ENCODE results near the gene TAGLN2. TPM values are rescaled to one million over a fixed set of nuclear protein-coding genes. Genes with fewer than 3 reads are reported as not detected.

The TAGLN2 gene
- total and polyA plus RNA-seq, 5 donors from 2014 or later: 503 to 1,055 (median 860) TPM

DNA sequence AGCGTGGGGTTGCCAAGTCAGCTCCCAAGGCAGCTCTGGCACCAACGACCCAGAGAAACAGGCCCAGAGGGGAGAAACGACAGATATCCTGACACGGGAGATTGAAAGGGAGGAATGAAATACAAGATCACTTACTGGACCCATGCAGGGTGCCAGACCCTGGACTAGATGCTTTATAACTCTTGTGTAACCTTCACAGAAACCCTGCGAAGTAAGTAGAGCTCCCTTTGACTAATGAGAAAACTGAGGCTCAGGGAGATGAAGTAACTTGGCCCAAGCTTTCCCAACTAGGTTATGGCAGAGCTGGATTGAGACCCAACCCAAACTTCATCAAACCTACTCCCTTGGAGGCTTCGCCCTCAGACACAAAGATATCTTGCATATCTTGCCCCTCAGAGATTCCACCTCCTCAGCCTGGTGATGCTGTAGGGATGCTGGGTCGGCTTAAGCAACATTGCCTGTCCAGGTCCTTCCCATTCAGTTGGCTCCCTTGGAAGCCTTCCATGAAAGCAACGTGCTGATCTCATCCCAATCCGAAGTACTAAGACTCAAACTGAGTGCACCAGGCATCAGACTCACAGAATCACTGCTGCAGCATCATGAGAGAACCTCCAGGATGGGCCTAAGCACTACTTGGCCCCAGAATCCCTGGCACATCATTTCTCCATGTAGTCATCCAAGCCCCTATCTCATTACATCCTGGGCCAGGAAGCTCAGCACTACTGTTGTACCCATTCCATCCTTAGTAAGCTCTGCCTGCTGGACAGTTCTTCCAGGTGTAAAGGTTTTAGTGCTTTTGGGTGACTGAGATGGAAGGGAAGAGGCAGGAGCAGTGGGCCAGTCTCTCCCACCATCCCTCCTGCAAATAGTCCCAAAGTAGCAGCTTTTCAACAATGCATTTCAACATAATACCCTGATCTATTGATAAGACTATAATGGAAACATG is 21.2 kb upstream of the TAGLN2 start:
- H3K4me1 ChIP-seq (ENCODE audit: control insufficient read depth, insufficient read depth, low read length, poor library complexity, severe bottlenecking): peaks cover 8% of the 10 kb centered on the region
- peaks cover 0 to 3% (median 0%) of the 10 kb centered on the region in 7 donors for H3K9me3 Mint-ChIP-seq
- no peak overlapping the region for H3K4me3 ChIP-seq (ENCODE audit: low read depth, low read length)
- H3K27me3 Mint-ChIP-seq: peaks cover 48% of the 10 kb centered on the region
- DNase-seq: no peak
- peaks cover 0 to 15% (median 0%) of the 10 kb centered on the region in 4 donors for H3K4me1 Mint-ChIP-seq
- no peak overlapping the region for H3K27ac Mint-ChIP-seq
- no peaks in the 10 kb centered on the region for H3K9me3 ChIP-seq (ENCODE audit: control insufficient read depth in 2 of 2, low read length in 2 of 2)
- H3K27me3 ChIP-seq (ENCODE audit: control insufficient read depth, insufficient read depth, low read length): peaks cover 18% of the 10 kb centered on the region
- H3K27ac ChIP-seq (ENCODE audit: insufficient read depth, low read length, poor library complexity, severe bottlenecking): no peak overlapping the region
- no peaks in the 10 kb centered on the region for H3K36me3 Mint-ChIP-seq
- no peak for ATAC-seq (ENCODE audit: low read depth in 2 of 2)
- no peaks in the 10 kb centered on the region for H3K36me3 ChIP-seq (ENCODE audit: control insufficient read depth, insufficient read depth, low read length)
- H3K4me3 Mint-ChIP-seq: peak overlapping the region in 2 of 4 donors; percentile 30 to 46

DNA sequence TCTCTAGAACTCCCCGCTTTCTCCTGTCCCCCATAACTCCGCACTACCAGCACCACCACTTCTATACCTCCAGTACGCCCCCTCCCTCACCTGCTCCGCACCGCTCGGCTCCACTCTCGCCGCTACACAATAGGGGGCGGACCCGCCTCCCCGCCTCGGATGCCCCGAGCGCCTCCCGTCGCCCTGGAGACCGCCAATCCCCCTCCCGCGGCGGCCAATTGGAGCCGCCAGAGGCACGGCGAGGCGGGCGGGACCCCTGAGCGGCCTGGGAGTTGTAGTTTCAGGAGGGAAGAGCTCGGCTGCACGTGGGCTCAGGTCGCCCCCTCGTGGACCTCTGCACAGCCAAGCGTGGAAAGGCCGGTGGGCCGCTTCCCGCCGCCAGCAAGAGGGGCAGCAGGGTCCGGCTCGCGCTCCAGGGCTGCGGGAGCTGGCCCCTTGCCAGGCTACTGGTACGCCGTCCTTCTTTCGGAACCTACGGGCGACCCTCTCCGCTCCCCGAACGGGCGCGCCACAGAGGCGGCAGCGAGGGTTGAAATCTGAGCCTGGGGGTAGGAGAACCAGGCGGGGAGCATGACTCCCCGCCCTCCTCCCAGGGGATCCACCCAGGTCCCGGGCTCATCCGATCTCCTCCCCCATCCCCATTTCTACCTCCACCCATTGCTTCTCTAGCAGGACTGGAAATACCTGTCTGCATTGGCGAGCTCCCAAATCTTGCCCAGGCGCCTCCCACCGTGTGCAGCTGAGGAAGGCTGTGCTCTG is 20.4 kb upstream of the TAGLN2 start, which contains the start of gene IGSF9:
Gene IGSF9 (minus strand): TSS at position 131 of the 759 bp plus-strand sequence. CDS start 2,159 bp downstream, outside the sequence.
- peak; percentile 69 to 71 (median 69) for DNase-seq
- H3K4me1 ChIP-seq (ENCODE audit: control insufficient read depth, insufficient read depth, low read length, poor library complexity, severe bottlenecking): peaks cover 8% of the 10 kb centered on the region
- Mint-ChIP-seq H3K27ac (peak within 1 kb of the TSS in 1 of 3 donors; percentile 80), H3K36me3 (no peaks in the 10 kb centered on the region), H3K4me3 (peak within 1 kb of the TSS in 2 of 4 donors; percentile 66 to 86), H3K27me3 (peaks cover 50% of the 10 kb centered on the region), H3K9me3 (peaks cover 0 to 3% (median 0%) of the 10 kb centered on the region in 7 donors), H3K4me1 (peaks cover 0 to 15% (median 0%) of the 10 kb centered on the region in 4 donors)
- H3K27me3 ChIP-seq (ENCODE audit: control insufficient read depth, insufficient read depth, low read length): peaks cover 18% of the 10 kb centered on the region
- H3K27ac ChIP-seq (ENCODE audit: insufficient read depth, low read length, poor library complexity, severe bottlenecking): no peak within 1 kb of the TSS
- no peak within 1 kb of the TSS for H3K4me3 ChIP-seq (ENCODE audit: low read depth, low read length)
- H3K9me3 ChIP-seq (ENCODE audit: control insufficient read depth in 2 of 2, low read length in 2 of 2): no peaks in the 10 kb centered on the region
- no peaks in the 10 kb centered on the region for H3K36me3 ChIP-seq (ENCODE audit: control insufficient read depth, insufficient read depth, low read length)
- ATAC-seq (ENCODE audit: low read depth in 2 of 2): peak; percentile 86 to 88

DNA sequence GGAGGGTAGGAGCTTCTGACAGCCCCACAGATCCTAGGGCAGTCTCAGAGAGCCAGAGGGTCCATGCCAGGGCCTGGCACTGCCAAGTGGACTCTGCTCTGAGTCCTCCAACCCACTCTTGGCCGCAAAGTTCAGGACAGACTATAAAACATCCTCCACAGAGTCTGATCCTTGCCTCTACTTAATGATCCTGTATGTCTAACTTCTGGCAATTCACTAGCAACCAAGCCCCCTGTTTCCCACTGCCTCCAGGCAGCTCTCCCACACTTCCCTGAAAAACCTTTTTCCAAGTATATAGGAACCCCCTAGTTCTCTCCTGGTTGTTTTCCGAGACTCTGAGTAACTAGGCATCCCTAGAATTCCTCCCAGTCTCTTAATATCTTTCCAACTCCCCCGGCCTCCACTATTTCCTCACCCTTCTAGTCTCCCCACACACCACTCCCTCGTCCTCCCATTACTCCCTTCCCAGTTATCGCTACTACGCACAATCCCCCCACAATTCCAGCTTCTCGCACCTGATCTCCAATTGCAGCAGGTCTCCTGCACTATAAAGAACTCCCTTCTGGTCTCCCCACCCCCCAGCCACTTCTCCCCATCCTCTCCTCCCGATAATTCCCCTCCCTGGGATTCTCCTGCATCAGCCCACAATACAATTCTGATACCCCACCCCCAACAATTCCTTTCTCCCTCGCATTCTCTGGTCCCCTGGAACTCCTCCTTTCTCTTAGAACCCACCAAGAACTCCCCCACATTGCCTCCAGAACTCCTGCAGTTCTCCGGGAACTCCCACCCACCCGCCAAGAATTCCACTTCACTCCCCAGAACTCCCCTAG is 19.5 kb upstream of the TAGLN2 start:
- Histone ChIP-seq H3K27me3 (ENCODE audit: control insufficient read depth, insufficient read depth, low read length) (peaks cover 18% of the 10 kb centered on the region), H3K9me3 (ENCODE audit: control insufficient read depth in 2 of 2, low read length in 2 of 2) (no peaks in the 10 kb centered on the region), H3K36me3 (ENCODE audit: control insufficient read depth, insufficient read depth, low read length) (no peaks in the 10 kb centered on the region), H3K4me3 (ENCODE audit: low read depth, low read length) (no peak overlapping the region), H3K27ac (ENCODE audit: insufficient read depth, low read length, poor library complexity, severe bottlenecking) (no peak overlapping the region), H3K4me1 (ENCODE audit: control insufficient read depth, insufficient read depth, low read length, poor library complexity, severe bottlenecking) (peaks cover 8% of the 10 kb centered on the region)
- Mint-ChIP-seq H3K4me3 (peak overlapping the region in 2 of 4 donors; percentile 66 to 86), H3K27me3 (peaks cover 52% of the 10 kb centered on the region), H3K27ac (peak overlapping the region in 1 of 3 donors; percentile 80), H3K9me3 (peaks cover 0 to 3% (median 0%) of the 10 kb centered on the region in 7 donors), H3K36me3 (no peaks in the 10 kb centered on the region), H3K4me1 (peaks cover 0 to 15% (median 0%) of the 10 kb centered on the region in 4 donors)
- ATAC-seq (ENCODE audit: low read depth in 2 of 2) (no peak), DNase-seq (no peak)

DNA sequence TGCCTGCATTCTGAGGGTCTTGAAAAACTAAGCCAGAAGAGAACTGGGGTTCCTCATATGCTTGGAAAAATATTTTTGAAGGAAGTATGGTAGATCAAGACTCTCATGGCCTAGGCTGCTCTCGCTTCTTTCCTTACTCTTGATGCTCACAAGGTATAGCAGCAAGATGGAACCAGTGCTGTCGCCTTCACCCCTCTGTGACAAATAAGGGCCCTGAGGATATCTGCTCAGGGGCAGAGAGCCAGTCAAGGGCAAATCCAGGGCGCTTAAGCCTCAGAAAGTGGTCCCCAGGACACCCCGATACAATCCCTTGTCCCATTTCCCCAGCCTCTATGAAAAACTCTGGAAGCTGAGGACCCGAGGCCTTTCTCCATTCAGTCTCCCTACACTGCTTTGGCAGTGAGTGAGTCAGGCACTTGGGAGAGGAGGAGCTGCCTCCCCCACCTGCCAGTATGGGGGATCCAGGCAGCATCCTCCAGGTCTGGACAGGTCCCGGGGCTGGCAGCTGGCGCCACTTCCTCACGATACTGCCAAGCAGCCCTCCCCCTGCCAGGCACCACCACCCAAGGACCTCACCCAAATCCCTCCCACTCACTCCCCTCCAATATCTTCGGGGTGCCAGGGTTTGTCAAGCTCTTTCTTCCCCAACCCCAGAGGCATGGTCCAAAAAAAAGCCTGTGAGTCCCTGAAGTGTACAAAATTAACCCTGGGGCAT is 18.8 kb upstream of the TAGLN2 start:
- Mint-ChIP-seq H3K4me1 (peaks cover 0 to 15% (median 0%) of the 10 kb centered on the region in 4 donors), H3K9me3 (peaks cover 0 to 3% (median 0%) of the 10 kb centered on the region in 7 donors), H3K27ac (no peak overlapping the region), H3K4me3 (no peak overlapping the region), H3K36me3 (peaks cover 2% of the 10 kb centered on the region), H3K27me3 (peaks cover 57% of the 10 kb centered on the region)
- peaks cover 8% of the 10 kb centered on the region for H3K4me1 ChIP-seq (ENCODE audit: control insufficient read depth, insufficient read depth, low read length, poor library complexity, severe bottlenecking)
- DNase-seq (no peak), ATAC-seq (ENCODE audit: low read depth in 2 of 2) (no peak)
- H3K9me3 ChIP-seq (ENCODE audit: control insufficient read depth in 2 of 2, low read length in 2 of 2): no peaks in the 10 kb centered on the region
- no peak overlapping the region for H3K4me3 ChIP-seq (ENCODE audit: low read depth, low read length)
- no peaks in the 10 kb centered on the region for H3K36me3 ChIP-seq (ENCODE audit: control insufficient read depth, insufficient read depth, low read length)
- H3K27ac ChIP-seq (ENCODE audit: insufficient read depth, low read length, poor library complexity, severe bottlenecking): no peak overlapping the region
- peaks cover 18% of the 10 kb centered on the region for H3K27me3 ChIP-seq (ENCODE audit: control insufficient read depth, insufficient read depth, low read length)

DNA sequence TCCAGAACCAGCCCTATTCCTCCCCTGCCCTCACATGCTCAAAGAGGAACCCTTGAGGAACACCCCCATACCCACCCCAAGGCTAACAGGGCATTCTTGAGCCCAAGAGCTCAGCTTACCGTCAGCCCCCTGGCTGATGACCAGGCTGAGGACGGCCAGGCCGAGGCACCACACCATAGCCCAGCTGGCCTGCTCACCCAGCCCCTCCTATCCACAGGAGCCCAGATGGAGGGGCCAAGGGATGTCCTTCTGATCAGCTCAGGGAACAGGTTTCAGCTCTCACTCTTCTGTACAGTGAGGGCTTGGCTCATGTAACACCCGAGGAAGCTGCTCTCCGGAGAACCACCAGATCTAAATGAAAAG is 18.0 kb upstream of the TAGLN2 start:
- no peak overlapping the region for H3K4me3 Mint-ChIP-seq
- peaks cover 5% of the 10 kb centered on the region for H3K36me3 Mint-ChIP-seq
- Histone ChIP-seq H3K4me1 (ENCODE audit: control insufficient read depth, insufficient read depth, low read length, poor library complexity, severe bottlenecking) (peaks cover 8% of the 10 kb centered on the region), H3K36me3 (ENCODE audit: control insufficient read depth, insufficient read depth, low read length) (no peaks in the 10 kb centered on the region), H3K27ac (ENCODE audit: insufficient read depth, low read length, poor library complexity, severe bottlenecking) (no peak overlapping the region), H3K27me3 (ENCODE audit: control insufficient read depth, insufficient read depth, low read length) (peaks cover 18% of the 10 kb centered on the region), H3K4me3 (ENCODE audit: low read depth, low read length) (no peak overlapping the region), H3K9me3 (ENCODE audit: control insufficient read depth in 2 of 2, low read length in 2 of 2) (no peaks in the 10 kb centered on the region)
- ATAC-seq (ENCODE audit: low read depth in 2 of 2): no peak
- peaks cover 0 to 3% (median 0%) of the 10 kb centered on the region in 7 donors for H3K9me3 Mint-ChIP-seq
- H3K4me1 Mint-ChIP-seq: peaks cover 0 to 18% (median 0%) of the 10 kb centered on the region in 4 donors
- DNase-seq: no peak
- peaks cover 56% of the 10 kb centered on the region for H3K27me3 Mint-ChIP-seq
- no peak overlapping the region for H3K27ac Mint-ChIP-seq

DNA sequence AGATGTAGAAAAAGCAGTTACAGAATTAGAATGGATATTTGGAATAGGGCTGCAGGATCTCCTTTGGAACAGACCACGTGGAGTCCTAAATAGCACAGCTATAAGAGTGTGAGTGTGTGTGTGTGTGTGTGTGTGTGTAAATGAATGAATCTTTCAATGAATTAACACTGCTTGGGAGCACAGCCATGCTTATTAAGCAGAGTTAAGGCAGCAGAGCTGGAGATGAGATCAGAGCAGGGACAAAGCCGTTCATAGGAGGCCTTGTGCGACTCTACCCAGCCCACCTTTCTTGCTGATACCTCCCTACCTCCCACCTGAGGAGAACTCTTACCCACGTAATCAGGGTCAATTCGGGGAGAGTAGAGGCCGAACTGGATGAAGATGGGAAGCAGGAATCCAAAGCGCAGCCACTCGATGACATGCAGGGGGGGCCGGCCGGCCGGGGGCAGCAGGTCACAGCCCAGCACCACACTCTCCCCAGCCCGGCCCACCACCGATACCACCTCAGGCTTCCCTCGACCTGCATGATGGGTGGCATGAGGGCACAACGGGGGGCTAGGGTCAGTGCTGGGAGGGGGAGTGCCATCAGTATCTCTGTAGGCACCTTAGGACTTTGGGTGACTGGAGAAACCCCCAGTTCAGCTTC is 17.4 kb upstream of the TAGLN2 start:
- no peak for DNase-seq
- no peak for ATAC-seq (ENCODE audit: low read depth in 2 of 2)
- H3K9me3 ChIP-seq (ENCODE audit: control insufficient read depth in 2 of 2, low read length in 2 of 2): no peaks in the 10 kb centered on the region
- Mint-ChIP-seq H3K27ac (no peak overlapping the region), H3K4me1 (peaks cover 0 to 20% (median 0%) of the 10 kb centered on the region in 4 donors), H3K36me3 (peaks cover 5% of the 10 kb centered on the region), H3K9me3 (peaks cover 0 to 3% (median 0%) of the 10 kb centered on the region in 7 donors), H3K4me3 (no peak overlapping the region), H3K27me3 (peaks cover 52% of the 10 kb centered on the region)
- peaks cover 18% of the 10 kb centered on the region for H3K27me3 ChIP-seq (ENCODE audit: control insufficient read depth, insufficient read depth, low read length)
- no peak overlapping the region for H3K27ac ChIP-seq (ENCODE audit: insufficient read depth, low read length, poor library complexity, severe bottlenecking)
- H3K4me3 ChIP-seq (ENCODE audit: low read depth, low read length): no peak overlapping the region
- no peaks in the 10 kb centered on the region for H3K36me3 ChIP-seq (ENCODE audit: control insufficient read depth, insufficient read depth, low read length)
- H3K4me1 ChIP-seq (ENCODE audit: control insufficient read depth, insufficient read depth, low read length, poor library complexity, severe bottlenecking): peaks cover 8% of the 10 kb centered on the region
